GM12873 (cell line): Measurements from ENCODE around the gene PAX9.

Source experiments
- TF ChIP-seq, protein P1 (sequence below): IDR thresholded peaks from 2 replicates; pipeline ENCODE4 v1.5.1; 2012; ENCODE audit warnings: low read depth, mild to moderate bottlenecking, moderate library complexity, low read length, control low read depth; ENCODE audit not compliant: insufficient read depth; ENCODE audit errors: missing control alignments

The PAX9 gene

DNA sequence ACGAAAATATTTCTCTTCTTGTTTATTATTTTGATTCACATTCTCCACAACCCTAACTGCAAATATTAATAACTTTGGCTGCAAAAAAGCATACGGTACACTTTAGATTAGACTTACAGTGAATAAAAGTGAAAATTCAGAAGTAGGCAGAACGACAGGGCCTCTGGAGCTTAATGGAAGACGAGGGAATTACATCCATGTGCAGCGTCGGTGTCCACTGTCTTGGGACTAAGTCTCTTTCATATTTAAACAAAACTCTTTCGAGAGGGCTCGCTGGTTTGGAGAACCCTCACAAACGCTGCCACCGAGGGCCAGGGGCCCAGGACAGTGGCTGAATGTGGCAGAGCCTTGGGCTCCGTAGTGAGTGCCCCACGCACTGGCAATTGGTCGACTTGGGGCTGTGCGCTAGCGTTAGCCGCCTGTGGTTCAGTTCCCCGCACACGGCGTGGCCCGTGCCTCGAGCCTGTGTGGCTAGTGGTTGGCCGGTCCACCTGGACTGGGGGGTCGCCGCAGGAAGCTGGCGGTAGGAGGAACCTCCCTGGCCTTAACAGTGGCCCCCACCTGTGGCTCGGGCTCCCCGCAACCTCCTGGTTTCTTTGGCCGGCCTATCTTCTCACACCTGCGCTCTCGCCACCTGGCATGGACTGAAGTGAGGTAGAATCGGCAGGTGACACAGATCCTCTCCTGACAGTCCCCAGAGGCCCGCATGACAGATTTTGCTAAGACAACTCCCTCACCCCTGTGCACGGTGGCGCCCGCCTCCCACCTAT is 739 bp upstream of the PAX9 start:
- TF ChIP-seq, protein P1, sequence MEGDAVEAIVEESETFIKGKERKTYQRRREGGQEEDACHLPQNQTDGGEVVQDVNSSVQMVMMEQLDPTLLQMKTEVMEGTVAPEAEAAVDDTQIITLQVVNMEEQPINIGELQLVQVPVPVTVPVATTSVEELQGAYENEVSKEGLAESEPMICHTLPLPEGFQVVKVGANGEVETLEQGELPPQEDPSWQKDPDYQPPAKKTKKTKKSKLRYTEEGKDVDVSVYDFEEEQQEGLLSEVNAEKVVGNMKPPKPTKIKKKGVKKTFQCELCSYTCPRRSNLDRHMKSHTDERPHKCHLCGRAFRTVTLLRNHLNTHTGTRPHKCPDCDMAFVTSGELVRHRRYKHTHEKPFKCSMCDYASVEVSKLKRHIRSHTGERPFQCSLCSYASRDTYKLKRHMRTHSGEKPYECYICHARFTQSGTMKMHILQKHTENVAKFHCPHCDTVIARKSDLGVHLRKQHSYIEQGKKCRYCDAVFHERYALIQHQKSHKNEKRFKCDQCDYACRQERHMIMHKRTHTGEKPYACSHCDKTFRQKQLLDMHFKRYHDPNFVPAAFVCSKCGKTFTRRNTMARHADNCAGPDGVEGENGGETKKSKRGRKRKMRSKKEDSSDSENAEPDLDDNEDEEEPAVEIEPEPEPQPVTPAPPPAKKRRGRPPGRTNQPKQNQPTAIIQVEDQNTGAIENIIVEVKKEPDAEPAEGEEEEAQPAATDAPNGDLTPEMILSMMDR = no peak

DNA sequence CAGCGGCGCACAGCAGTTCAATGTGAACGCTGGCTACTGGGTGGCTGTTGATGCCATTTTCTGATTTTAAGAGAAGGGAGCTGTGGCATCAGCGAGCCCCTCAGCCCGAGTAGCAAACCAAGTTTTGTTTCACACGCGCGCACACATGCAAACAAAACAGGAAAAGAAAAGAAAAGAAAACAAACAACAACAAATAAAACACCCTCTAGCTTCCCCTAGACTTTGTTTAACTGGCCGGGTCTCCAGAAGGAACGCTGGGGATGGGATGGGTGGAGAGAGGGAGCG is 540 bp downstream of the PAX9 start:
- TF ChIP-seq, protein P1 = no peak

DNA sequence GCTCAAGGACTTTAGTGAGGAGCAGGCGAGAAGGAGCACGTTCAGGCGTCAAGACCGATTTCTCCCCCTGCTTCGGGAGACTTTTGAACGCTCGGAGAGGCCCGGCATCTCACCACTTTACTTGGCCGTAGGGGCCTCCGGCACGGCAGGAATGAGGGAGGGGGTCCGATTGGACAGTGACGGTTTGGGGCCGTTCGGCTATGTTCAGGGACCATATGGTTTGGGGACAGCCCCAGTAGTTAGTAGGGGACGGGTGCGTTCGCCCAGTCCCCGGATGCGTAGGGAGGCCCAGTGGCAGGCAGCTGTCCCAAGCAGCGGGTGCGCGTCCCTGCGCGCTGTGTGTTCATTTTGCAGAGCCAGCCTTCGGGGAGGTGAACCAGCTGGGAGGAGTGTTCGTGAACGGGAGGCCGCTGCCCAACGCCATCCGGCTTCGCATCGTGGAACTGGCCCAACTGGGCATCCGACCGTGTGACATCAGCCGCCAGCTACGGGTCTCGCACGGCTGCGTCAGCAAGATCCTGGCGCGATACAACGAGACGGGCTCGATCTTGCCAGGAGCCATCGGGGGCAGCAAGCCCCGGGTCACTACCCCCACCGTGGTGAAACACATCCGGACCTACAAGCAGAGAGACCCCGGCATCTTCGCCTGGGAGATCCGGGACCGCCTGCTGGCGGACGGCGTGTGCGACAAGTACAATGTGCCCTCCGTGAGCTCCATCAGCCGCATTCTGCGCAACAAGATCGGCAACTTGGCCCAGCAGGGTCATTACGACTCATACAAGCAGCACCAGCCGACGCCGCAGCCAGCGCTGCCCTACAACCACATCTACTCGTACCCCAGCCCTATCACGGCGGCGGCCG is 1.1 kb downstream of the PAX9 start:
- TF ChIP-seq, protein P1 = no peak

DNA sequence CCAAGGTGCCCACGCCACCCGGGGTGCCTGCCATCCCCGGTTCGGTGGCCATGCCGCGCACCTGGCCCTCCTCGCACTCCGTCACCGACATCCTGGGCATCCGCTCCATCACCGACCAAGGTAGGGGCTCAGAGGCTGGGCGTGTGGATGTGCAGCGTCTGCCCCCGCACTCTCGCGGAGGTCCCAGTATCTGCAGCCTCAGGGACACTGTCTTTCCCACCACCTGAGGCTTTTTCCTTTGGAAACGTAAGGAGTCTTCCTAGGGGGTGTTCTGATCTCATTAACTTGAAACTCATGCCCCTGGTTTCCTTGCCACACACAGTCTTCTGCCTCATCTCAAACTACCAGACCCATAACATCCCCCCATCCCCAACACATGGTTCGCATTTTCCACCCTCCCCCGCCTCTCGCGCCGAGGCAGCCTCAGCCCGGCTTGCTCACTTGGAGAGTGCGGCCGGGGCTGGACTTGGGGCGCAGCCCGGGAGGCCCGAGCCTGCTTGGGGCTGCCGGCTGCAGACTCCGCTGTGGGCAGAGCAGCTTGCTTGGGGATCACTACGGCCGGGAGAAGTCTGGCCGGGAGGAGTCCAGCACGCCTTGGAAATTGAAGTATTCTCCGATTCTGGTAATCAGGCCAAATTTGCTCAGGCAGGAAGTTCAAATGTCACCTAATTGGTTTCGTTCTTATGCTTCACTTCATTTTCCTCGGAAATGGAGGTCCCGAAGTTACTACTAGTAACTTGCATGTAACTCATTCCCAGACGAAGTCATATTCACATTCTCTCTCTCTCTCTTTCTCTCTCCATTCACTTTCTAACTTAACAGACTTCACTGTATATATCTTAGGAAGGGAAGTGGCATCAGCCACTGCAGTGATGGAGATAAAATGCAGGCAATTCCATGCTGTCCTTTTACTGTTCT is 2.0 kb downstream of the PAX9 start:
- TF ChIP-seq, protein P1 = no peak

DNA sequence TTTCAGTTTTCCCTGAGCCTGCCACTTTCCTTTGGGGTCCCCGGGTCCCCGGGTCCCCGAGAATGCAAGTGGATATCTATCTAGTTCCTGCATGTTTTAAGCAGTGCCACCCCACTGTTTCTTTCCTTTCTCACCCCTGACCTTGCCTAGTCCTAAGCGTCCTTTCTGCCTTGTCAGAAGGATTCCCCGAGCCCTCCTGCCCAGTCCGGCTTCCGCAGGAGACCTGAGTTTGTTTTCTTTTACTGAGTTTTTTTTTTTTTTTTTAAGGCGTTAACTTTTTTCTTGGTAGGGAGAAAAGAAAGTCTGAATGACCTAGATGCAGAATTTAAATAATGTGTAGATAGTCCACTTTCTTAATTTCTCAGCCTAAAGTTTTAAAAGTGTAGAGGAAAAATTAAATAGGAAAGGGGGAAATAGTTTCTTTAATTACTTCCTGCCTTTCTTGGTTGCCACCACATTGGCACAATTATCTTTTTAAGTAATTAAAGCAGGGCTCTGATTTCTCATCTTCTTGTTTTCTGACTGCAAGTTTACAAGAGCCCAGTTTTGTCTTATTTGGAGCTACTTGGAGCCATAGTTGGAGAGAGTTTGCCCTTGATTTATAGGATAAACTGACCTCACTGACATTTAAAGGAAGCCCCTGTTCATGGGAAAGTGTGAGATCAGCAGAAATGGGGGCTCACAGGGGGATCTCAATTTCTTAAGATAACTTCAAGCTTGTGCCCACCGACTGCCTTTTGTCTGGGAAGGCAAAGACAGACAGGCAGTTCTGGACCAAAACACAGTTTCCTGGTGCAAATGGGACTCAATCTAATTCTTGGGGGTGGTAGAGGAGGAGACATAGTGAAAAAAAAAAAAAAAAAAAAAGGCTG is 2.9 kb downstream of the PAX9 start:
- TF ChIP-seq, protein P1 = no peak

DNA sequence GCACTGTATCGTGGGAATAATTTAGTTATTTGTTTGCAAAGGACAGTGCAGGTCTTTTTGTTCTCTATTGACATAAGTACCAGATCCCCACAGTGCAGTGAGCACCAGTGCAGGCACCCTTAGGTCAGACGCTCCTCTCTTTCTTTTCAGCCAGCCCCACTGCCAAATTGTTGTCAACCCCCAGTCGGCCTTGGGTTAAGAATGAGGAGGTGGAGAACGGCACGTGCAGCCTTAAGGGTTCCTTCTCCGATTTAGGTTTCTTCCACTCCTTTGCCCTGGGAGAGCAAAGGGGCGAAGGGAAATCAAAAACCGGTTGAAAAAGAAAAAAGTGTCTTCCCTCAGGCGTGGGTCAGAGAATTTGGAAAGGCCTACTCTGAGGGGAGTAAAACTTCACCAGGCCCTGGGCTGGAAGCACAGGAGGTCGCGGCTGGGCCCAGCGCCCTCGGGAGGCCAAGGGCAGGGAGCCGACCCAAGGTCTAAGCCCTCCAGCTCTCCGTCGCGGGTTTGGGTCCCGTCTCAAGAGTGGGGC is 4.3 kb downstream of the PAX9 start:
- TF ChIP-seq, protein P1 = no peak
